Stimulated activated CD4-positive, alpha-beta T cell treated with anti-CD3 and anti-CD28 coated beads, Interleukin-4, amount 100 ng/mL, for 1 hour (primary cell): ENCODE data around the gene NR6A1.
"Not testable (repeated sequence)": the region's sequence is repeated elsewhere in the genome, so short reads cannot be mapped to it uniquely, and the experiment has no call there.

Experiments used
- DNase-seq: peaks from one replicate; pipeline ENCODE4 v3.0.0-alpha.2; 2020

NR6A1 gene

DNA sequence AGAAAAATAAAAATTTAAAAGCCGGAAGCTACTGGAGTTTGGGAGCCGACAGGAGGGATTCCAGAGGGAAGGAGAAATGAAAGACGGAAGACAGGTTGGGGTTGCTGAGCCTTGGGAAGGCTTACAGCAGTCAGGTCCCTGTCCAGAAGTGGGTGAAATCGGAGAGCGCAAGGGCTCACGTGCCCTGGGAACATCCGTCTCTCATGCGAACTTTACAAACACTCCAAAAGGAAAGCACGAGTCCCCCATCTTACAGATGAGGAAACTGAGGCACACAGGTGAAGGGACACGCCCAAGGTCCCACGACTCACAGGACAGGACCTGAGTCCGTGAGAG lies 5.5 kb upstream of the NR6A1 start:
- DNase-seq, result no peak

DNA sequence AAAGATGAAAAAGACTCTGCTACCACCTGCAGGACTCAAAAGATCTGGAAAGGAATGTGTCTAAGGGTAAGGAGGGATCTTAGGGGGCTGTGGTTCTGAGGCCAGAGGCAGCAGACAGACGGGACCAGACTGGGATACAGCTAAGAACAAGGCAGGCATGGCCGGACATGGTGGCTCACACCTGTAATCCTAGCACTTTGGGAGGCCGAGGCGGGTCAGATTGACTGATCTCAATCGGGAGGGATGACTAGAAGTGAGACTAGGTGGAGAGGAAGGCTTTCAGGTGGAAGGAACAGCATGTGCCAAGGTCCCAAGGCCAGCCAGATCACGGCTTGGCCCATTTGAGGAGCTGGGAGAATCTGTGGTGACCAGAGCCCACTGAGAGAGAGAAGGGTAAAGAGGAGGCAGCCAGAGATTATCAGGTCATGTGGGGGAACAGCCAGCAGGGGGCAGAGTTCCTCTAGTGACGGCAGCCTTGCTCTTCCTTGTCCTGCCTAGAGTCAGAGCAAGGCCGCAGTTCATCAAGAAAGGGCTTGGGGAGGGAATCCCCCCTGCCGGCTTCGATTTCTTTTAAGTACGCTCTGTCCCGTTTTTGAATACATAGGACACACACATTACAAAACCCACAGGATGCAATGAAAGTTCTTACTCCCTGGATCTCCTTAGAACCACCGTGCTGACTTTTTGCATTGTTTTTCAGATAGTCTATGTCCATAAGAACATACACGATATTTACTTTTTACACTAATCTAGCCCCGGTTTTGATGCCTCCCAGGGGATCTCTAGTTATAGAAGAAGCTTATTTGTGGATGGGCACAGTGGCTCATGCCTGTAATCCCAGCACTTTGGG lies 3.2 kb upstream of the NR6A1 start:
- DNase-seq, result peak; percentile 86

- DNase-seq, result no peak
Measured at GRCh38 chr9:124773473-124774128, 2.5 kb upstream of the NR6A1 start.

GRCh38 chr9:124772877-124773276 lies 1.8 kb upstream of the NR6A1 start:
- not testable (repeated sequence) for DNase-seq

- DNase-seq, result peak; percentile 44
Measured at GRCh38 chr9:124771867-124772679, 962 bp upstream of the NR6A1 start.

- DNase-seq, result peak; percentile 23
Measured at GRCh38 chr9:124770359-124771020, 621 bp downstream of the NR6A1 start.

DNA sequence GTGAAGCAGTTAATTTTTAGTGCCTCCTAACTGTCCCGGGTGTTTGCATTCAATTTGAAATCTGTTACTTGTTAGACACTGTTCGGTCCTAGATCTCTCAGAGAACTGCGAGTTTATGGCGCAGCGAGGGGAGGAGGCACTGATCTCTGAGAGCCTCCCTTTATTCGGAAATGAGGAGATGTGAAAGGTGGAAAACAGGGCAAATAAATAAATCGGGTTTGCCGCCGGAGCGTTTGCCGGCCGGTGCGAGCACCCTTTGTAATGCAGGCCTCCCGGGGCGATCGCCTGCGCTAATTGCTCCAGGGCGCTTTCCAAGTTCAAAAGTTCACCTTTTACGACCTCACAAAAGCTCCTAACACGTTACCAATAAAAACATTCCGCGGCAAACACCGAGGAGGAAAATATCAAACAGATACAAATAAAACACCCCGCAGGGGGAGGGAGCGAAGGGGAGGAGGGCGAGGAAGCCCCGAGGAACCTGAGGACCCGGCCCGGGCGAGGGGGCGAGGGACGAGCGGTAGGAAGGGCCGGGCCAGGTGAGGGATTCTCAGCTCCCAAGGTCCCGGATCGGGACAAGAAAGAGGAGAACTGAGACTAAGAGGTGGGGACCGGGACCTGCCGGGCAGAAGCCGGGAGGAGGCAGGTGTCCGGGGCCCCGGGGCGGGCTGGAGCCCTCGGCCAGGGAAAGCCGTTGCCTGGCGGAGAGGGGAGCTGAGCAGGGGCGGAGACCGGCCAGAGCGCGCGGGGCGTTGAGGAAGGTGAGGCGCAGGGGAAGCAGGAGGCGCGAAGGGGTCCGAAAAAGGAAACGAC lies 1.4 kb downstream of the NR6A1 start:
- DNase-seq, result peak; percentile 23

GRCh38 chr9:124768750-124769548 lies 2.2 kb downstream of the NR6A1 start:
- DNase-seq, result no peak

DNA sequence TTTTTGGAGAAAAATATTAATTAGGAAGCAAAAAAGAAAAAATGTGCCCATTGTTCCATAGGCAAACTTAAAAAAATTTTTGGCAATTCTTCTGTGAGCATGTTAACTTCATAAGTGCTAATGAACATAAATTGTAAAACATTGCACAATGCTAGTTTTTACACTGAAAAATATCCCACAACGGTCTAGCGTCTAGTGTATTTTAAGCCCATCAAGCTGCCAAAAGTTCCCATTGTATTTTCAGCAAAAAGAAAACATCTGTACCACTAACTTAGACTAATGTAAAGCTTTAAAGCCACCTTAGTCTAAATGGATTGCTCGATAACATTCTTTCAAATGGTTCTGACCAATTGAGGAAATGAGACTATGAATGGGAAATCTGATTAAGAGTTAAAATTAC lies 2.8 kb downstream of the NR6A1 start:
- no peak for DNase-seq

- no peak for DNase-seq
Measured at GRCh38 chr9:124767821-124768220, 3.3 kb downstream of the NR6A1 start.

DNA sequence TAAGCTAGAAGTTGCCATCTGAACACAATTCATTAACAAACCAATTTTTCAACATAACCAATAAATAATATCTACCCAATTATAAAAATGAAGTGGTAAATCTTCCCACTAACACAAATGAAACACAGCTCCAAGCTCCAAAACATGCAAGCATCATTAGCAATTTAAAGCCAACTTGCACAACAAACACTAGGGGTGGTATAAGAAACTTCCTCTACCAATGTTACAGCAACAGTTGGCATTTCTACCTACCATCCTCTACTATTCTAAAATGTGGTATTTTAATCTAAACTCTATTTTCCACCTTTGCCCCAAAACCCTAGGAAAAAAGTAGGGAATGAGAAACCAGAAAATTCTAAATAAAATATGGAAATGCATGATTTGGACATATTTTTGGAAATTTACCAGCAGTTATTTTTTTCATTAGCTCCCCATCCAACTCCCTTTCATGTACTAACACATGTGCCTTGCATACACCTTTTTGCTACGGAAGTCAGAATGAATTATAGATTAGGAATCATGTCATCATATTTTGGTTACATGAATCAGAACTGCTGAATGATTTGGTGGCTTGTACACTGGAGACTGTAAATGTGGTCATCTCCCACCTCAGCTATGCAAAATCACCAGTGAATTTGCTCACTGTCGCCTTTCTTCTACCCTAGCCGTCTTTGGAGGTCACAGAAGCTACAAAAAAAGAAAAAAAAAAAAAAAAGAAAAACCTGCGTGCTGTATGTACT lies 4.1 kb downstream of the NR6A1 start:
- no peak for DNase-seq

DNA sequence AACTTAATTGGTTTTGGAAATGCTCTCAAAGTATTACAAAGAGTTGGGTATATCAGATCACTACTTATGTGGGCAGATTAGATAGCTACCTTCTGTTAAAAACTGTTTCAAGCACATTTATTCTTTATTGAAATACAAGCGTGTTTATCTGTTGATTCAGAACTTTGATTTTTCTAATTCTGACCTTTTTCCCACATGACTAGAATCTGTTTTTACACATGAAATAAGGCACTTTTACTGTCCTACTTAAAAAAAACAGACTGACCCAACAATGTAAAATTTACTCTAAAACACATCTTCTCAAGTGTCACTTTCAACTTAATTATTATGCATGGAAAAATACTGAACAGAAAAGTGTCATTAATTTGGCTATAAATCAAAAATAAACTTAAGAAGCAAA lies 4.8 kb downstream of the NR6A1 start:
- DNase-seq, result no peak

- DNase-seq, result no peak
Measured at GRCh38 chr9:124765439-124765835, 5.7 kb downstream of the NR6A1 start.

GRCh38 chr9:124764774-124765438 lies 6.2 kb downstream of the NR6A1 start:
- no peak for DNase-seq

DNA sequence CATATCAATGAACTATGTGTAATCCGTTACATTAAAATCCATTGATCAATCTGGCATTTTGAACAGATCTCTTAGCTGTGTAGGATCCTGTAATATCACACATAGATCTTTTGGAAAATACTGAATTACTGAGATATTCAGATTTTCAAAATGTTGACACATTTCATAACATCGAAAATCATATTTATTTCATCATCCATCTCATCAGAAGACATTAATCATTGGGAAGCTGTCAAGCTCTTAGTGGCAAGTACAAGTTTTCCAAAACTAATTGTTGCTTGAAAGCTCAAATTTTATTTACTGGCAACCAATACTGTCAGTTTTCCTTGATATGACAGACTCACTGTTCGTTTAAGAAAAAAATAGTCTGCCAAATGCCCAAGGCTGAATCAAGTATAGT lies 8.5 kb downstream of the NR6A1 start:
- no peak for DNase-seq

- no peak for DNase-seq
Measured at GRCh38 chr9:124761710-124762109, 9.4 kb downstream of the NR6A1 start.

- no peak for DNase-seq
Measured at GRCh38 chr9:124761196-124761595, 9.9 kb downstream of the NR6A1 start.

GRCh38 chr9:124760719-124761118 lies 10.4 kb downstream of the NR6A1 start:
- no peak for DNase-seq

- DNase-seq, result no peak
Measured at GRCh38 chr9:124759327-124759726, 11.8 kb downstream of the NR6A1 start.

GRCh38 chr9:124758691-124759090 lies 12.4 kb downstream of the NR6A1 start:
- no peak for DNase-seq
